Small intestine (tissue), 7 donors: ENCODE measurements around the gene CFAP119. TPM values are rescaled to one million over a fixed set of nuclear protein-coding genes. Genes with fewer than 3 reads are reported as not detected.

ENCODE experiments used
- DNase-seq, 2 donors: peaks; one replicate each; pipeline versions ENCODE4 v3.0.0 to v3.0.0-alpha.2; 2013
- FAIRE-seq: peaks from 2 replicates; lab custom pipeline; 2012; peaks lifted over from hg19 to GRCh38; lab: Jason Lieb, UNC
- H3K27ac ChIP-seq, 3 donors: one replicate each; pipeline ENCODE4 v1.5.1; 2013; ENCODE audit warnings: low read length in 2 of 3, mild to moderate bottlenecking in 2 of 3, control low read depth in 1 of 3, inconsistent platforms in 1 of 3, low read depth in 1 of 3, moderate library complexity in 1 of 3
- H3K27me3 ChIP-seq, 3 donors: one replicate each; pipeline ENCODE4 v1.6.1; 2013; ENCODE audit warnings: low read length in 3 of 3, inconsistent platforms in 1 of 3; ENCODE audit not compliant: control insufficient read depth in 3 of 3, insufficient read depth in 3 of 3
- H3K36me3 ChIP-seq, 3 donors: one replicate each; pipeline ENCODE4 v1.6.1; 2013; ENCODE audit warnings: low read length in 3 of 3, inconsistent platforms in 1 of 3, low read depth in 1 of 3, mild to moderate bottlenecking in 1 of 3, moderate library complexity in 1 of 3; ENCODE audit not compliant: control insufficient read depth in 3 of 3, insufficient read depth in 2 of 3
- H3K4me1 ChIP-seq, 3 donors: one replicate each; pipeline ENCODE4 v1.6.1; 2013; ENCODE audit warnings: low read length in 2 of 3, inconsistent platforms in 1 of 3, low read depth in 1 of 3, mild to moderate bottlenecking in 1 of 3, moderate library complexity in 1 of 3; ENCODE audit not compliant: control insufficient read depth in 3 of 3, insufficient read depth in 2 of 3
- H3K4me3 ChIP-seq, 3 donors: one replicate each; pipeline ENCODE4 v1.5.1; 2013; ENCODE audit warnings: low read length in 3 of 3, control low read depth in 1 of 3, inconsistent platforms in 1 of 3, low read depth in 1 of 3, mild to moderate bottlenecking in 1 of 3, moderate library complexity in 1 of 3
- H3K9me3 ChIP-seq, 2 donors: one replicate each; pipeline ENCODE4 v1.6.1; 2013; ENCODE audit warnings: low read depth in 1 of 2, low read length in 1 of 2; ENCODE audit not compliant: control insufficient read depth in 2 of 2, insufficient read depth in 1 of 2
- WGBS, 3 donors: extraction: QIAGEN DNeasy Blood & Tissue Kit; methylation state at CpG; one replicate each; pipeline ENCODE4 v1.1.7; 2013; 5-methylcytosine and 5-hydroxymethylcytosine counted together
- polyA plus RNA-seq, 4 donors: library from polyadenylated mRNA; stranded (reverse) in 3 of 4; unstranded in 1 of 4; fragments of 200-250 nt in 3 of 4; fragments of 120-200 nt in 1 of 4; gene quantifications; one replicate each; pipeline versions ENCODE4 v1.2.1 to v1.2.3, GENCODE V29; 2013
- donor health status: healthy with polysubstance abuse.
- donor health status: control.
- donor health status: control.
- donor health status: Bipolar disorder and iron deficiency.
- donor health status: healthy.

The CFAP119 gene
- polyA plus RNA-seq, 4 donors: 2.4 to 6.5 (median 5.1) TPM

GRCh38 chr16:30784215-30784614 is 22.4 kb upstream of the CFAP119 start:
- FAIRE-seq: no peak
- H3K27me3 ChIP-seq: no peaks in the 10 kb centered on the region
- peaks cover 0 to 25% (median 4%) of the 10 kb centered on the region in 3 donors for H3K4me1 ChIP-seq
- no peaks in the 10 kb centered on the region for H3K9me3 ChIP-seq
- no peak overlapping the region for H3K27ac ChIP-seq
- DNase-seq: no peak
- WGBS, 3 donors: 88 to 92% (median 88%) methylated on average over 17 to 18 of the region's 18 CpGs
- no peak overlapping the region for H3K4me3 ChIP-seq
- peaks cover 5 to 62% (median 8%) of the 10 kb centered on the region in 3 donors for H3K36me3 ChIP-seq

GRCh38 chr16:30783280-30784109 is 21.6 kb upstream of the CFAP119 start:
- no peaks in the 10 kb centered on the region for H3K27me3 ChIP-seq
- WGBS, 3 donors: 95 to 96% (median 95%) methylated on average over 56 to 57 of the region's 57 CpGs
- no peak for DNase-seq
- FAIRE-seq: no peak
- no peak overlapping the region for H3K4me3 ChIP-seq
- peaks cover 0 to 24% (median 4%) of the 10 kb centered on the region in 3 donors for H3K4me1 ChIP-seq
- H3K27ac ChIP-seq: no peak overlapping the region
- H3K9me3 ChIP-seq: no peaks in the 10 kb centered on the region
- peaks cover 5 to 70% (median 8%) of the 10 kb centered on the region in 3 donors for H3K36me3 ChIP-seq

DNA sequence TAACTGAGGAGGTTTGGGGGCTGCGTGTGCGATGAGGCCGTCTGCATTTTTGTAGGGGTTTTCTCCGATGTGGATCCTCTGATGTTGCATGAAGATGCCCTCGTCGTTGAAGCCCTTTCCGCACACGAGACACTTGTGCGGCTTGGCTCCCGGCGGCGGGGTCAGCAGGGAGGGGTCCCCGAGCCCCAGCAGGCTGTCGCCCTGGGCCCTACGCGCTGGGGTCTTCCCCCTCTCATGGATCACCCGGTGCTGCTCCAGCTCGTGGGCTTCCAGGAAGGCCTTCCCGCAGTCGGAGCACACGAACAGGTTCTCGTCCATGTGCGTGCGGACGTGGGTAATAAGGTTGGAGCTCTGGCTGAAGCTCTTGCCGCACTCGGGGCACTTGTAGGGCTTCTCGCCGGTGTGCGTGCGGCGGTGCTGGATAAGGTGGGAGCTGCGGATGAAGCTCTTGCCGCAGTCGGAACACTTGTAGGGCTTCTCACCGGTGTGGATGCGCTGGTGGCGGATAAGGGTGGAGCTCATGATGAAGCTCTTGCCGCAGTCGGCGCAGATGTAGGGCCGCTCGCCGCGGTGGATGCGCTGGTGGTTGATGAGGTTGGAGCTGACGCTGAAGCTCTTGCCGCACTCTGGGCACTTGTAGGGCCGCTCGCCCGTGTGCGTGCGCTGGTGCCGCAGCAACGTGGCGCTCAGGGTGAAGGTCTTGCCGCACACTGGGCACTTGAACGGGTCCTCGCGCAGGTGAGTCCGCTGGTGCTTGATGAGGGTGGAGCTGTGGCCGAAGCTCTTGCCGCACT is 20.8 kb upstream of the CFAP119 start:
- FAIRE-seq: no peak
- WGBS, 3 donors: 96 to 97% (median 96%) methylated on average over 61 to 63 of the region's 63 CpGs

GRCh38 chr16:30780549-30780948 is 18.7 kb upstream of the CFAP119 start:
- 80 to 88% (median 85%) methylated on average over 4 of the region's 4 CpGs for WGBS, 3 donors
- DNase-seq (no peak), FAIRE-seq (no peak)

More for the DNA sequence above, 20.8 kb upstream of the CFAP119 start:
- DNase-seq: peak in 1 of 2 donors; percentile 1
- Histone ChIP-seq H3K4me1 (peaks cover 0 to 16% (median 2%) of the 10 kb centered on the region in 3 donors), H3K36me3 (peaks cover 5 to 77% (median 8%) of the 10 kb centered on the region in 3 donors), H3K27ac (no peak overlapping the region), H3K27me3 (no peaks in the 10 kb centered on the region), H3K4me3 (no peak overlapping the region), H3K9me3 (no peaks in the 10 kb centered on the region)

GRCh38 chr16:30780021-30780420 is 18.2 kb upstream of the CFAP119 start:
- no peak overlapping the region for H3K27ac ChIP-seq
- no peak for DNase-seq
- no peak overlapping the region for H3K4me3 ChIP-seq
- H3K9me3 ChIP-seq: no peaks in the 10 kb centered on the region
- no peaks in the 10 kb centered on the region for H3K27me3 ChIP-seq
- H3K4me1 ChIP-seq: peaks cover 0 to 13% (median 3%) of the 10 kb centered on the region in 3 donors
- H3K36me3 ChIP-seq: peaks cover 5 to 75% (median 8%) of the 10 kb centered on the region in 3 donors
- WGBS, 3 donors: 87 to 94% (median 92%) methylated on average over 3 of the region's 3 CpGs
- no peak for FAIRE-seq

More at GRCh38 chr16:30780549-30780948, 18.7 kb upstream of the CFAP119 start:
- Histone ChIP-seq H3K4me1 (peaks cover 0 to 15% (median 3%) of the 10 kb centered on the region in 3 donors), H3K36me3 (peaks cover 5 to 78% (median 8%) of the 10 kb centered on the region in 3 donors), H3K27ac (no peak overlapping the region), H3K9me3 (no peaks in the 10 kb centered on the region), H3K4me3 (no peak overlapping the region), H3K27me3 (no peaks in the 10 kb centered on the region)

DNA sequence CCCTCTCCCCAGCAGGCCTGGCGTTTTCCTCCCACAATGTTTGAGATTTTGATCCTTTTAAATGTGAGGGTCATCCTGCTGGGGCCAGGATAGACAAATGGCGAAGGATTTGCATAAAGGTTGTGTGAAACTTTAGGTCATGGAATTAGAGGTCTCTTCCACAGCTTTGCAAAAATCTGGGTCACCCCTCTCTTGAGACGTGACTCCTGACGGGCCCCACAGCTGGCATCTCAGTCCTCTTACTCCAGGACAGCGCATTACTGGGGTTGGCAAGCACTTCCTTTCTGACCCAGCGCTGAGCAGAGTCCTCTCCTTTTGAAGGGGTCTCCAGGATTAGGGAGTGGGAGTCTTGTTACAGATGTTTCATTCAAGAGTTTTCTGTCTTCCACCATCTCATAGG is 17.7 kb upstream of the CFAP119 start:
- Histone ChIP-seq H3K27ac (no peak overlapping the region), H3K27me3 (no peaks in the 10 kb centered on the region), H3K4me3 (no peak overlapping the region), H3K4me1 (peaks cover 0 to 16% (median 5%) of the 10 kb centered on the region in 3 donors), H3K9me3 (no peaks in the 10 kb centered on the region), H3K36me3 (peaks cover 5 to 77% (median 8%) of the 10 kb centered on the region in 3 donors)
- WGBS, 3 donors: 87 to 92% (median 91%) methylated on average over 6 of the region's 6 CpGs
- no peak for DNase-seq
- FAIRE-seq: no peak

DNA sequence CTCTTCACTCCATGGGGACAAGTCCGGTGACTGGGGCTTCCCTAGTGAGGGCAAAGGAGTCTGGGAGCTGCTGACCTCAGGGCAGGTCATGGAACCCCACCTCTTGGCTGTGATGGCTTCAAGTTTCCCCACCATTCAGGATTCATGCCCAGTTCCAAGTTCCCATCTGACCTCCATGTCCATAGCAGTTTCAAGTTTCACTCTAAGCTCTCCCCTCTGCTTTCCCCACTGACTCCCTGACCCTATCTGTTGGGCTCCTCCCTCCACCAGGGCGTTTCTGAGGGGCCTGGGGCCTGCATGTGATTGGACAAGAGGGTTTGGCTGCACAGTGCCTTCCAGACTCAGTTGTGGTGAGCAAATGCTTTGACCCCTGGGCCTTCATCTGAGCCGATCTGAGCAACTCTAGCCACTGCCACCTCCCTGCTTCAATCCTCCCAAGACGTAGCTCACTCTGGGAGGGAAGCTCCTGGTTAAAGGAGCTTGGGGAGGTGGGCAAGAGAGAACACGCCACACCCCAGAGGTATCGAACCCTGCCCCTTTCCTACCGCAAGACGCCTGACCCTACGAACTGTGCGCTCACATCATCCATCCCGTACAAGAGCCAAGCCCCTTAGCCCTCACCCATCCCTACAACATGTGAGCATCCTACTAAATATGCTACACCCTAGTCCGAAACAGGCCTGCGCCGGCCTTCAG is 16.8 kb upstream of the CFAP119 start:
- WGBS, 3 donors: 81 to 89% (median 84%) methylated on average over 14 of the region's 14 CpGs
- peaks cover 5 to 77% (median 10%) of the 10 kb centered on the region in 3 donors for H3K36me3 ChIP-seq
- no peaks in the 10 kb centered on the region for H3K27me3 ChIP-seq
- no peak for DNase-seq
- H3K9me3 ChIP-seq: no peaks in the 10 kb centered on the region
- no peak overlapping the region for H3K27ac ChIP-seq
- FAIRE-seq: no peak
- no peak overlapping the region for H3K4me3 ChIP-seq
- H3K4me1 ChIP-seq: peaks cover 0 to 16% (median 5%) of the 10 kb centered on the region in 3 donors
